Fibroblast of the conjunctiva (primary cell): Measurements from ENCODE around the gene SHROOM1.

ENCODE experiments used
- DNase-seq: peaks from one replicate; pipeline ENCODE4 v3.0.0-alpha.2; 2010; ENCODE audit warnings: low read depth

SHROOM1 gene

GRCh38 chr5:132824426-132824825 lies 6.0 kb downstream of the SHROOM1 start:
- no peak for DNase-seq

- DNase-seq = no peak
Observed at GRCh38 chr5:132823481-132824050, 6.9 kb downstream of the SHROOM1 start.

GRCh38 chr5:132822650-132823480 lies 7.6 kb downstream of the SHROOM1 start:
- no peak for DNase-seq

- DNase-seq = no peak
Observed at GRCh38 chr5:132821791-132822190, 8.7 kb downstream of the SHROOM1 start.

- DNase-seq = no peak
Observed at GRCh38 chr5:132821350-132821749, 9.1 kb downstream of the SHROOM1 start.

DNA sequence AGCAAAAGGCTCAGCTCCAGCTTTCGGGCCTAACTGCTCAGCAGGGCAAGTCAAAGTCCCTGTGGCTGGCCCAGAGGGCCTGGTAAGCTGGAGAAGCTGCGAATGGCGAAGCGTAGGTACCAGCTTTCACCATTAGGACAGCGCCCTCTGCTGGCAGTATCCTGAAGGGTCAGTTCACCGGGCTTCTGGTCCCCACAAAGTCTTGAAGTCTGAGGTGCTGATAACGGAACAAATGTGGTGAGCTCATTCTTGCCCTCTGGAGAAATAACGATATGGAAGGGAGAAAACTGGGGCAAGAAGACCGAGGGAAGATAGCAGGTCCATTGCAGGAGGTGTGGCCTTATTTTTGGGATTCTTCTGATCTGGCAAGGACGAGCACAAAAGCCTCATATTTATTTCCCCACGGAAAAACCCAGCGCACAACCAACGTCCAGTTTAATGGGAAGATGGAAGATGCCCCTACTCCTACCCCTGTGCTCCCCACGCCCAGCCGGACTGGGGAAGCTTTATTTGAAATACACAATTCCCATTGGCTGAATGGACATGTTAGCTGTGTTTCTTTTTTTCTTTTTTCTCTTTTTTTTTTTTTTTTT lies 10.2 kb downstream of the SHROOM1 start:
- DNase-seq = peak; percentile 89

DNA sequence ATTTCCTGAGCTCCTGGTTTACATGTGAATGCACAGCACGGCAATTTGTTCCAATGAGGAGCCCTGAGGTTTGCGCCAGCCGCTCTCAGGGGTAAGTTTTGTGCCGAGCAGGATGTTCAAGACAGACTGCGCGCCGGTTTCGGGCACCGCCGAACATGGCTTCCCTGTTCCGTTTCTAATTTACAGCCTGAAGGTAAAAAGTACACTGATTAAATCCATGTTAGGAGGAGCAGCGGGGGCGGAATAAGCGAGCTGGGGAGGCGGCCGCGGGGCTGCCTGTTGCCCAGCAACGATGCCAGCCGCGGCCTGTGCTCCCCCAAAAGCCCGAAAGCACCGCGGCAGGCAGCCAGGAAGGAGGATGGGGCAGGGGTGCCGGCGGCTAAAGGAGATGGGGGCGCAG lies 11.0 kb downstream of the SHROOM1 start:
- DNase-seq = no peak

DNA sequence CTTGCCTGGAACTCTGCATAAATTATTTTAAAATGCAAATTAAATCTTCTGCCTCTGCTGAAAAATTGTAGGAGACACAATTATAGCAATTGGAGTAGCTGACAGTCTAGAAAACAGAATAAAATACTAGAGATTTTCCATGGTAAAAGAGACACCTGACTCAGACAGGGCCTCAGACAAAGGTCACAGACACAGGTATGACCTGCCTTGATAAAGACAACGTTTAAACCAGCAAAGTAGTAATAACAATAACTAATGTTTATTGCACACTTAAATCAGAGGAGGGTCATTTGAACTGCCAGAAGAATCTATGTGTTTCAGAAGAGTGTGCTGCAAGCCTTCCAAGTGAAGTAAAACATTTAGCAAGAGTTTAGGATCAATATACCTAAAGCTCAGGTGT lies 13.4 kb downstream of the SHROOM1 start:
- no peak for DNase-seq

DNA sequence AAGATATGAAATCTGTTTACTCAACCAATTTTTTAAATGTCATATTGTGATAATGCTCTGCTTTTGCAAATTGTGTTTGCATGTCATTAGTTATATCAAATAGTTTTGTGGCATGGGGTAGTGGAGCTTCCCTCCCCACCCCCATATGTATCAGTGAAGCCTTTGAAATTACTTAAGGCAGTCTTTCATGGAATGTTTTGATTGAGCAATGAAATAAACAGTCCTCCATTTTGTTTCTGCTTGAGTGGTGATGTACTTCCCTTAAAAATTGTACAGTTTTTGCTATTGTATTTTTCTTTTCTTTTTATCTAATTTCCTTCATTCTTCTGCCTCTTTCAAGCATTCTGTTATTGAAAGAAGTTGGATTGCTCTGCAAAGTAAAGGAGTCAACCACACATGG lies 13.9 kb downstream of the SHROOM1 start:
- no peak for DNase-seq

- DNase-seq = no peak
Observed at GRCh38 chr5:132816083-132816482, 14.4 kb downstream of the SHROOM1 start.

DNA sequence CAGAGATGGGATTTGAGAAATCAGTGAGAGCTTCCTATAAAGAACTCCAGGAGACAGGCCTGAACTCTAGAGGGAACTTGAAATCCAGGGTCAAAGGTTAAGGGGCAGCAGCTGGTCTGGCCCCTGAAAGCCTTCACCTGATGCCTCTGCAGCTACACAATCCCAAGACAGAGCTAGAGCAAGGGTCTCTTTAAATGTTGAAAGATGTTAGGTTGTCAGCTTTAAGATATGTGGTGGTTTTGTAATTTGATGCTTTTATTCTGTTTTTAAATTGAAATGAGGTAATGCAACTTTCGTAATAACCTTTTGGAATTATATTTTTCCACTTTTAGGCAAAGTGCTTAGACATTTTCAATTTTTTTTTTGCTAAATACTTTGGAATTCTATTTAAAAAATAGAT lies 15.0 kb downstream of the SHROOM1 start:
- DNase-seq = no peak

- no peak for DNase-seq
Observed at GRCh38 chr5:132814503-132815294, 15.7 kb downstream of the SHROOM1 start.

GRCh38 chr5:132813599-132814502 lies 16.6 kb downstream of the SHROOM1 start:
- DNase-seq = no peak

DNA sequence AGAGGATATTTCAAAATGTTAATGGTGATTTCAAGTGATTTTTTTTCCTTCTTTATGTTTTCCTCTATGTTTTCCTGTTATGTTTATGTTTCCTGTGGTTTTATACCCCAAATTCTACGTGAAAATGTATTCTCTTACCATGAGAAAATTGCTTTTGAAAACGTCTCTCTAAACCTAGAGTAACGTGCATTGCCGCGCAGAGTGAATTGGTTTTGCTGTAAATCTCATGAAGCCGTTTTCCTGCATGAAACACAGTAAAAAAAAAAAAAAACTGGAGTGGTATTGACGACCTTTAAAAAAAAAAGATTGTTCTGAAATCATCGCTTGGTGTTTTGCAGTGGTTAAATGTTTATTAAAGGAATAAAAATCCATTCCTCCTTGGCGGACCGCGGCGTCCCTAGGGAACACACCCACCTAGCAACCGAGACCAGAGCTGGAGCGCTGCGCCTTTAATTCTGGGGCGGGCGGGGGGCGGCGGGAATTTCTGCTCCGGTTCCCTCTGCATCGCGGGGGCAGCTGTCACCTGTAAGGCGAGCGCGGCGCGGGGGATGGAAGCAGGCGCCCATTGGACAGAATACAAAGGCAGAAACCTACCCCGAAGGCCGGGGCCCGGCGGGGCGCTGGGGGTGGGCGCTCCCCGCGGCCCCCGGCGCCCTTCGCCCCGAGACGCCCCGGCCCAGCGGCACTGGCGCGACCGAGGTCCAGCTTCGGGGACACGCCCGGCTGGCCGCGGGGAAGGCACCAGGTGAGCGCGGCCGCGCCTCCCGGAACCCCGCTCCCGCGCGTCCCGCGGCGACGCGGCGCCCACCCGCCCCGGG lies 17.5 kb downstream of the SHROOM1 start, which contains the start of gene SOWAHA:
Gene SOWAHA, plus strand, starts transcription at position 522 of the 818 bp plus-strand sequence. CDS start 320 bp downstream, outside the sequence.
- no peak for DNase-seq

DNA sequence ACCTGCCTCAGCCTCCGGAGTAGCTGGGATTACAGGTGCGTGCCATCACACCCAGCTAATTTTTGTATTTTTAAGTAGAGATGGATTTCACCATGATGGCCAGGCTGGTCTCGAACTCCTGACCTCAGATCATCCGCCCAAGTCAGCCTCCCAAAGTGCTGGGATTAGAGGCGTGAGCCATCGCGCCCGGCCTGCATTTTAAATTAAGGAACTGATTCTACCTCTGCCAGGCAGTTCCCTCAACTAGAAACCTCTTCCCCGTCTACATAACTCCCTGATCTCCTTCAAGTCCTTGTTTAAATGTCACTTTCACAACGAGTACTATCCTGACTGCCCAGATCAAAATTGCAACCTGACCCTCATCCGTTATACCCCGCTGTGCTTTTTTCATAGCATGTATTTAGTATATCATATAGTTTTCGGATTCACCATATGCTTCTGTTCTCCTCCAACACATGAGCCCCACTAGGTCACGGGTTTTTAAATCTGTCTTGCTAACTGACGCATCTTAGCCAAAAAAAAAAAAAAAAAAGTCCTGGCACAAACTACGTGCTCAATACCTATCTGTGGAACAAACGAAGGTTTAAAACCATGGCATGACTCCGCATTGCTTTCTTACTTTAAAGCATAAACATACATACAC lies 18.2 kb downstream of the SHROOM1 start:
- no peak for DNase-seq

- DNase-seq = no peak
Observed at GRCh38 chr5:132810605-132811004, 19.8 kb downstream of the SHROOM1 start.

GRCh38 chr5:132808866-132809265 lies 21.6 kb downstream of the SHROOM1 start:
- DNase-seq = no peak

GRCh38 chr5:132808448-132808847 lies 22.0 kb downstream of the SHROOM1 start:
- no peak for DNase-seq

GRCh38 chr5:132807163-132807838 lies 23.1 kb downstream of the SHROOM1 start:
- no peak for DNase-seq
